Activated CD4-positive, CD25-positive, alpha-beta regulatory T cell (primary cell): ENCODE measurements around the gene TANGO6.

Source experiments
- DNase-seq, 4 experiments: peaks; one replicate each; lab custom pipeline; 2025; lab: John Stamatoyannopoulos, UW

Gene TANGO6

GRCh38 chr16:68866933-68867332 lies 23.6 kb downstream of the TANGO6 start:
- DNase-seq: no peak

- no peak for DNase-seq
Measured at GRCh38 chr16:68869492-68870088, 26.3 kb downstream of the TANGO6 start.

- no peak for DNase-seq
Measured at GRCh38 chr16:68873635-68874471, 30.5 kb downstream of the TANGO6 start.

- DNase-seq: no peak
Measured at GRCh38 chr16:68875871-68876270, 32.5 kb downstream of the TANGO6 start.

GRCh38 chr16:68883685-68884084 lies 40.4 kb downstream of the TANGO6 start:
- DNase-seq: no peak

GRCh38 chr16:68884401-68884800 lies 41.1 kb downstream of the TANGO6 start:
- DNase-seq: no peak

GRCh38 chr16:68884861-68885720 lies 41.8 kb downstream of the TANGO6 start:
- no peak for DNase-seq

- DNase-seq: no peak
Measured at GRCh38 chr16:68887107-68887506, 43.8 kb downstream of the TANGO6 start.

GRCh38 chr16:68889508-68890150 lies 46.3 kb downstream of the TANGO6 start:
- no peak for DNase-seq

- DNase-seq: no peak
Measured at GRCh38 chr16:68892214-68892613, 48.9 kb downstream of the TANGO6 start.

GRCh38 chr16:68892898-68893297 lies 49.6 kb downstream of the TANGO6 start:
- DNase-seq: no peak

- DNase-seq: no peak
Measured at GRCh38 chr16:68893710-68894705, 50.7 kb downstream of the TANGO6 start.

GRCh38 chr16:68894714-68895113 lies 51.4 kb downstream of the TANGO6 start:
- DNase-seq: no peak

GRCh38 chr16:68898026-68898425 lies 54.7 kb downstream of the TANGO6 start:
- no peak for DNase-seq

- no peak for DNase-seq
Measured at GRCh38 chr16:68900009-68900408, 56.7 kb downstream of the TANGO6 start.

- DNase-seq: no peak
Measured at GRCh38 chr16:68902003-68902968, 59.0 kb downstream of the TANGO6 start.

- no peak for DNase-seq
Measured at GRCh38 chr16:68902969-68903345, 59.6 kb downstream of the TANGO6 start.

GRCh38 chr16:68907297-68907696 lies 64.0 kb downstream of the TANGO6 start:
- DNase-seq: no peak

GRCh38 chr16:68907781-68908181 lies 64.5 kb downstream of the TANGO6 start:
- no peak for DNase-seq
